Glutamatergic neuron (in vitro differentiated cells): Measurements from ENCODE around the gene COL15A1. TPM values are rescaled to one million over a fixed set of nuclear protein-coding genes. Genes with fewer than 3 reads are reported as not detected.

ENCODE experiments used
- DNase-seq: peaks from one replicate; pipeline ENCODE4 v3.0.0; 2022
- H3K27ac Mint-ChIP-seq: one replicate; pipeline ENCODE4 v1.8.0; 2020; ENCODE audit warnings: mild to moderate bottlenecking, mixed read lengths, inconsistent platforms; ENCODE audit not compliant: unreplicated experiment
- H3K27me3 Mint-ChIP-seq: one replicate; pipeline ENCODE4 v1.8.0; 2020; ENCODE audit warnings: mild to moderate bottlenecking, moderate library complexity, mixed read lengths, inconsistent platforms; ENCODE audit not compliant: unreplicated experiment
- H3K36me3 Mint-ChIP-seq: one replicate; pipeline ENCODE4 v1.8.0; 2020; ENCODE audit warnings: mild to moderate bottlenecking, mixed read lengths, inconsistent platforms; ENCODE audit not compliant: unreplicated experiment
- H3K4me1 Mint-ChIP-seq: one replicate; pipeline ENCODE4 v1.8.0; 2020; ENCODE audit warnings: mild to moderate bottlenecking, low read depth, mixed read lengths, inconsistent platforms; ENCODE audit not compliant: unreplicated experiment
- H3K4me3 Mint-ChIP-seq: one replicate; pipeline ENCODE4 v1.8.0; 2020; ENCODE audit warnings: mild to moderate bottlenecking, mixed read lengths, inconsistent platforms; ENCODE audit not compliant: unreplicated experiment
- H3K9me3 Mint-ChIP-seq: one replicate; pipeline ENCODE4 v1.8.0; 2020; ENCODE audit warnings: mild to moderate bottlenecking, moderate library complexity, mixed read lengths, inconsistent platforms; ENCODE audit not compliant: unreplicated experiment
- total RNA-seq: library from RNA; stranded (reverse); fragmentation: NEBNext Ultra II Directional; extraction: Animal tissue kit (Norgen Biotek cat#: 25700); gene quantifications from one replicate; pipeline ENCODE4 v1.2.1, GENCODE V29; 2021; ENCODE audit not compliant: unreplicated experiment
- TF ChIP-seq, protein P1 (sequence below): fragments of 200-600 bp; sonication (generic); IDR thresholded peaks from one replicate; pipeline ENCODE4 v1.5.0; 2021; ENCODE audit not compliant: partially characterized antibody, unreplicated experiment

Gene COL15A1
- total RNA-seq, 1 donor from 2014 or later = not detected

DNA sequence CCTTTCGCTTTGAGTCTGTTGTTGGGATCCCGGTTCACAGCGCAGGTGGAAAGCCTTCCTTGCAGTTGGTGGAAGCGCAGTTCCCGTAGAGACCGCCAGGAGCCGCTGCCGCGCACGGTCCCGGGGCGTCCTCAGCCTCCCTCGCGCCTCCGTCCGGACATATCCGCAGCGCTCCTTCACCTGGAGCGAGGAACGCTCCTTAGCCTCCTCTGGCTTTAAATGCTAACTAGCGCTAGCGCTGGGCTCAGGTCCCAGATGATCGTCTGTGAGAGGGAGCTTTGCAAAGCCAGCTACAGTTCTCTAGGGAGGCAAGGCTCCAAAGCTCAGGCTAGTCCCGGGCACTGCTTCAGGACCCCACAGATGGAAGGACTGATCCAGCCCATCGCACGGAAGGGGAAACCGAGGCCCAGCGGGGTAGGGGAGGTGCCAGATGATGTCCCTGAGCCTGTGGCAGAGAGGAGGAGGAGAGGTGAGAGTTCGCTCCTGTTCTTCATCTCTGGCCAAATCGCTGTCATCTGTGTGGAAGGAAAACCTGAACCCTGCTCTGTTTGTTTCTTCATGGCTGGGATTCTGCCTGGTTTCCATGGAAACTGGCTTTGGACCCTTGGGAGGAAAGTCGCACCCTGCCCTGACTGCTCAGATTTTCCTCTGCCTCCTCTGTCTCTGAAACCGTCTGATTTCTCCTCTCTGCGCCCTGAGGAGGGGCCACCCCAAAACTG lies 31.4 kb downstream of the COL15A1 start:
- Mint-ChIP-seq H3K9me3 (peaks cover 8% of the 10 kb centered on the region), H3K4me3 (peak overlapping the region; percentile 70), H3K27ac (no peak overlapping the region), H3K36me3 (no peaks in the 10 kb centered on the region), H3K27me3 (peaks cover 8% of the 10 kb centered on the region), H3K4me1 (peaks cover 28% of the 10 kb centered on the region)
- TF ChIP-seq, protein P1, sequence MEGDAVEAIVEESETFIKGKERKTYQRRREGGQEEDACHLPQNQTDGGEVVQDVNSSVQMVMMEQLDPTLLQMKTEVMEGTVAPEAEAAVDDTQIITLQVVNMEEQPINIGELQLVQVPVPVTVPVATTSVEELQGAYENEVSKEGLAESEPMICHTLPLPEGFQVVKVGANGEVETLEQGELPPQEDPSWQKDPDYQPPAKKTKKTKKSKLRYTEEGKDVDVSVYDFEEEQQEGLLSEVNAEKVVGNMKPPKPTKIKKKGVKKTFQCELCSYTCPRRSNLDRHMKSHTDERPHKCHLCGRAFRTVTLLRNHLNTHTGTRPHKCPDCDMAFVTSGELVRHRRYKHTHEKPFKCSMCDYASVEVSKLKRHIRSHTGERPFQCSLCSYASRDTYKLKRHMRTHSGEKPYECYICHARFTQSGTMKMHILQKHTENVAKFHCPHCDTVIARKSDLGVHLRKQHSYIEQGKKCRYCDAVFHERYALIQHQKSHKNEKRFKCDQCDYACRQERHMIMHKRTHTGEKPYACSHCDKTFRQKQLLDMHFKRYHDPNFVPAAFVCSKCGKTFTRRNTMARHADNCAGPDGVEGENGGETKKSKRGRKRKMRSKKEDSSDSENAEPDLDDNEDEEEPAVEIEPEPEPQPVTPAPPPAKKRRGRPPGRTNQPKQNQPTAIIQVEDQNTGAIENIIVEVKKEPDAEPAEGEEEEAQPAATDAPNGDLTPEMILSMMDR = peak; percentile 98
- DNase-seq = peak; percentile 92

DNA sequence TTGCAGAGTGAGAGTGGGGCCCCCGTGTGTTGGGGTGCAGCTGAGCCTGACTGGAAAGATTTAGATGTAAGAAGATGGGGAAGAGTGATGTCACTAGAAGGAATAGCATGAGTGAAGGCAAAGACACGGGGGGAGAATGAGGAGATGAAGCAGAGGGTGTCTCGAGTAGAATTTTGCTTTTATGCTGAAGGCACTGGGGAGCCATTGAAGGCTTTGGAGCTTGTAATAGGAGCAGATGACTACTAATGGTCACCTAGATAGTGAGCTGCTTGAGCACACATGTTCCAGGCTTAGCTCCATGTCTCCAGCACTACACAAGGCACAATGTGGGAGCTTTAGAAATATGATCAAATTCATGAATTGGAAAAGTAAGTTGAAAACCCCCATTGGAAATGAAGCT lies 32.1 kb downstream of the COL15A1 start:
- Mint-ChIP-seq H3K4me3 (peak overlapping the region; percentile 70), H3K4me1 (peaks cover 30% of the 10 kb centered on the region), H3K36me3 (no peaks in the 10 kb centered on the region), H3K27me3 (peaks cover 6% of the 10 kb centered on the region), H3K9me3 (peaks cover 8% of the 10 kb centered on the region), H3K27ac (no peak overlapping the region)
- TF ChIP-seq, protein P1 = no peak
- no peak for DNase-seq

DNA sequence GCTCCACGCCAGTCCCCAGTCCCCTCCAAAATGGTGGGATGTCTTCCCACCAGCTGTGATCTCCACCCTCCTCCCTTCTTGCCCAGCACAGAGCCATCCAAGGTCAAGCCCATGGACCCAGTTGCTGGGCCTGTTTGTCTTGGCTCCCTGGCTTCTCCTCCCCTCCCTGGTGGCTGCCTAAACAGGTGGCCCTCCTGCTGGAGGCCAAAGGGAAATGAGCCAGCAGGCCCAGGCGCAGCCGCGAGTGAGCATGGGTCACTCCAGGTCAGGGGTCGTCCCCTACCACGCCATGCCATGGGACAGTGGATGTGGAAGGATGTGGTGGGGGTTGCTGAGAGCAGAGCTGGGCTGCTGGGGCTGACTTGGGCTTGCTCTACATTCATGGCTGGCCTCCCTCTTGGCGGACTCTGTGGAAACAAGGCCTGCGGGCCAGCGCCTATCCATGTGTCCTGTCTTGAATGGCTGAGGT lies 33.6 kb downstream of the COL15A1 start:
- Mint-ChIP-seq H3K27me3 (peaks cover 2% of the 10 kb centered on the region), H3K4me3 (no peak overlapping the region), H3K4me1 (peaks cover 22% of the 10 kb centered on the region), H3K27ac (no peak overlapping the region), H3K9me3 (peaks cover 8% of the 10 kb centered on the region), H3K36me3 (no peaks in the 10 kb centered on the region)
- TF ChIP-seq, protein P1 = no peak
- no peak for DNase-seq

DNA sequence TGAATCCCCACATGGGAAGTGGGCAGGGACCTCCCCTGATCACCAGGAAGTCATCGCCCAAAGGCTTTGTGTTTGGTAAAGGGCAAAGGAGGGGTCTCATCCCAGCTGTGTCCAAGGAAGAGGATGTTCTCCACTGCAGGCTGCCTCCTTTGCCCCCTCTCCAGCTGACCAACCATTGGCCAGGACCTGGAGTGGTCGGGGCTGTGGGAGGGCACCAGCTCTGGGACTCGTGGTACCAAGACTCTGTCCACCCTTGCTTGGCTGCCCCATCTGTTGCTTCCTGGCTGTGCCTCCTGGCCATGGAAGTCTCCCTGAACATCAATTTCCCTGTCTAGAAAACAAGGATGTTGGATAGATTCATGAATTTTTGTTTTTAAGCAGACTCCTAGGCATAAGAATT lies 34.1 kb downstream of the COL15A1 start:
- DNase-seq = no peak
- Mint-ChIP-seq H3K27ac (no peak overlapping the region), H3K27me3 (peaks cover 2% of the 10 kb centered on the region), H3K36me3 (no peaks in the 10 kb centered on the region), H3K4me1 (peaks cover 21% of the 10 kb centered on the region), H3K4me3 (no peak overlapping the region), H3K9me3 (peaks cover 8% of the 10 kb centered on the region)
- TF ChIP-seq, protein P1 = no peak

DNA sequence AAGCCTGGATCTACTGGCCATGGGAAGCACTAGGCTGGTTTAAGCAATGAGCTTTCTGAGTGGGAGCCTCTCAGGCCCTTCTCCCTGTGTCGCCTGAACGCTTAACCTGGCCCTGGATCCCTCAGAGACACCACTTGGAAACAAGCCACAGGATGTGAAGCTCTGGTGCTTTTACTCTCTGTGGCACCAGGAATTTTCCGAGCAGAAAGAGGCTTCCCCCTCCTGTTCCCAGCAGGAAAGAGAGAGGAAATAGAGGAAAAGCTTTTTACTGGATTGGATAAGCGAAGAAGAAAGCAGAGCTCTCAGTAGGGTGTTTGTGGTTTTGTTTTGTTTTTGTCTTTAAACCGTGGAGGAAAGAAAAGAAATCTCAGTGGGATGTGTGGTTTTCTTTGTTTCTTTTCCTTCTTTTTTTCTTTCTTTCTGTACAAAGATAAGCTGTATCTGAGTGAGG lies 34.5 kb downstream of the COL15A1 start:
- Mint-ChIP-seq H3K36me3 (no peaks in the 10 kb centered on the region), H3K27ac (no peak overlapping the region), H3K27me3 (peaks cover 2% of the 10 kb centered on the region), H3K9me3 (peaks cover 8% of the 10 kb centered on the region), H3K4me1 (peaks cover 20% of the 10 kb centered on the region), H3K4me3 (no peak overlapping the region)
- TF ChIP-seq, protein P1 = no peak
- no peak for DNase-seq
